ENCODE results near the gene FAIM2. TPM values are rescaled to one million over a fixed set of nuclear protein-coding genes. Genes with fewer than 3 reads are reported as not detected.

Gene FAIM2
- total and polyA plus RNA-seq, 9 of the 15 experiments (the other 6 are each of a cell fraction or from before 2014, with no cell fraction given): 0.01 to 0.10 TPM; not detected in 7

GRCh38 chr12:49866859-49867569, 36.7 kb downstream of the FAIM2 start (continued):
- TF ChIP-seq CHD7 (IDR thresholded peaks at IDR 0.05; ENCODE audit: low read depth, low read length) (no peak), BHLHE40 (IDR thresholded peaks at IDR 0.05; ENCODE audit: low read length) (no peak), MAZ (CRISPR knock-in tag; conservative IDR thresholded peaks at IDR 0.05 in 1 of 2, IDR thresholded peaks at IDR 0.05 in 1 of 2) (peak; percentile 60 to 78), ETV5 (CRISPR knock-in tag; IDR thresholded peaks at IDR 0.05; ENCODE audit: low read depth) (0 out of 2 replicates have a peak, but pooled peaks have one; percentile 24), FOXK1 (CRISPR knock-in tag; IDR thresholded peaks at IDR 0.05; ENCODE audit: borderline replicate concordance) (no peak), ADNP (tag; IDR thresholded peaks at IDR 0.05) (no peak), KLF16 (IDR thresholded peaks at IDR 0.05) (peak; percentile 51; the same call in 1 of the 2 replicates), NR4A1 (CRISPR knock-in tag; IDR thresholded peaks at IDR 0.05) (no peak), NR4A1 (tag; IDR thresholded peaks at IDR 0.05) (no peak), SETDB1 (IDR thresholded peaks at IDR 0.05; ENCODE audit: low read length) (no peak), TAF1 (IDR thresholded peaks at IDR 0.05; ENCODE audit: control insufficient read depth, extremely low read depth, insufficient read depth, low read length, severe bottlenecking) (no peak), BRF1 (IDR thresholded peaks at IDR 0.05; ENCODE audit: borderline replicate concordance, extremely low read depth, insufficient read length) (no peak)
- TF ChIP-seq, protein P1, sequence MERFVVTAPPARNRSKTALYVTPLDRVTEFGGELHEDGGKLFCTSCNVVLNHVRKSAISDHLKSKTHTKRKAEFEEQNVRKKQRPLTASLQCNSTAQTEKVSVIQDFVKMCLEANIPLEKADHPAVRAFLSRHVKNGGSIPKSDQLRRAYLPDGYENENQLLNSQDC (CRISPR knock-in tag; IDR thresholded peaks at IDR 0.05): no peak
- TF ChIP-seq, protein P2, sequence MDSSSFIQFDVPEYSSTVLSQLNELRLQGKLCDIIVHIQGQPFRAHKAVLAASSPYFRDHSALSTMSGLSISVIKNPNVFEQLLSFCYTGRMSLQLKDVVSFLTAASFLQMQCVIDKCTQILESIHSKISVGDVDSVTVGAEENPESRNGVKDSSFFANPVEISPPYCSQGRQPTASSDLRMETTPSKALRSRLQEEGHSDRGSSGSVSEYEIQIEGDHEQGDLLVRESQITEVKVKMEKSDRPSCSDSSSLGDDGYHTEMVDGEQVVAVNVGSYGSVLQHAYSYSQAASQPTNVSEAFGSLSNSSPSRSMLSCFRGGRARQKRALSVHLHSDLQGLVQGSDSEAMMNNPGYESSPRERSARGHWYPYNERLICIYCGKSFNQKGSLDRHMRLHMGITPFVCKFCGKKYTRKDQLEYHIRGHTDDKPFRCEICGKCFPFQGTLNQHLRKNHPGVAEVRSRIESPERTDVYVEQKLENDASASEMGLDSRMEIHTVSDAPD (CRISPR knock-in tag; IDR thresholded peaks at IDR 0.05): no peak
